Stomach smooth muscle (tissue), 2 donors: ENCODE measurements around the gene TRHDE.

Experiments used
- H3K27ac ChIP-seq: one replicate; pipeline ENCODE4 v1.7.0; 2013; ENCODE audit warnings: mild to moderate bottlenecking, low read length, inconsistent platforms
- H3K27me3 ChIP-seq, 2 donors: one replicate each; pipeline ENCODE4 v1.7.0; 2013; ENCODE audit warnings: low read length in 2 of 2; ENCODE audit not compliant: insufficient read depth in 2 of 2, control insufficient read depth in 1 of 2
- H3K36me3 ChIP-seq, 2 donors: one replicate each; pipeline ENCODE4 v1.7.0; 2013; ENCODE audit warnings: low read length in 2 of 2; ENCODE audit not compliant: control insufficient read depth in 2 of 2, insufficient read depth in 2 of 2
- H3K4me1 ChIP-seq: one replicate; pipeline ENCODE4 v1.7.0; 2013; ENCODE audit warnings: low read length; ENCODE audit not compliant: control insufficient read depth, insufficient read depth
- H3K4me3 ChIP-seq, 2 donors: one replicate each; pipeline ENCODE4 v1.7.0; 2013; ENCODE audit warnings: low read length in 2 of 2
- H3K9ac ChIP-seq, 2 donors: one replicate each; pipeline ENCODE4 v1.7.0; 2013; ENCODE audit warnings: low read length in 2 of 2, mild to moderate bottlenecking in 1 of 2
- H3K9me3 ChIP-seq, 2 donors: one replicate each; pipeline ENCODE4 v1.7.0; 2013; ENCODE audit warnings: low read length in 2 of 2; ENCODE audit not compliant: control insufficient read depth in 2 of 2
- donor health status: healthy.
- donor health status: Pancreatic carcinoma.

The TRHDE gene

DNA sequence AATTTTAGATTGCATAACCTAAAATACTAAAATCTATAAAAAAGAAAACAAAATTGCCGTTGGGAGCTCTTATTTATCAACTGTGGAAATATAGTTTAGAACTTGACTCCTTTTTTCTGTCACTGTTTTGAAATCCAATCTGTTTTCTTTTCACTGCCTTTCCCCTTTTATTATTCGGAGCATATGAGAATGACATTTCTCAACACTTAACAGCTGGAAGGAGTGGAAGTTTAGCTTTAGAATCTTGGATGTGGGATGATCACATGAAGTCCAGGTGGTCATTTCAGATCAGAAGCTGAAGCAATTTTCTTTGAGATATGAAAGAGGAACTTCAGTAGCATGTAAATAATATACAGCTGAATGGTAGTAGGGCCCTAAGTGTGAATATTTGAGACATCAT is 16.7 kb downstream of the TRHDE start:
- H3K4me3 ChIP-seq: no peak overlapping the region
- no peak overlapping the region for H3K27ac ChIP-seq
- H3K9me3 ChIP-seq: no peaks in the 10 kb centered on the region
- H3K36me3 ChIP-seq: no peaks in the 10 kb centered on the region
- H3K4me1 ChIP-seq: no peaks in the 10 kb centered on the region
- H3K27me3 ChIP-seq: no peaks in the 10 kb centered on the region
- no peak overlapping the region for H3K9ac ChIP-seq

DNA sequence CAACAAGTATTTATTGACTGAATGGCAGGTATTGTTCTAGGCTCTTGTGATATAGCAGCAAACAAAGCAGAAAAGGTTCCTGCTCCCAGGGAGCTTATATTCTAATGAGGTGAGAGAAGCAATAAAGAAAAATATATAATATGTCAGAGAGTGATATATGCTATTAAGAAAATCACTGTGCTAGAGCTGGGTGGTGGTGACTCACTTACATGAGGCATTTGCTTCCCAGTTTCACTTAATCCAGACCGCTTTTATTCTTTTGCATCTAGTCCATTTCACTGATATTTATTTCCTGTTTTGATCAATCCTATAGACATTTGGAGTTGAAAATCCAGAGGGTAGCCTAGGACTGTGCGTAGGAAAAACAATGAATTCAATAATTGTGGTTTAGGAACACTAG is 17.5 kb downstream of the TRHDE start:
- H3K4me3 ChIP-seq: no peak overlapping the region
- H3K27ac ChIP-seq: no peak overlapping the region
- H3K9me3 ChIP-seq: no peaks in the 10 kb centered on the region
- no peaks in the 10 kb centered on the region for H3K27me3 ChIP-seq
- H3K9ac ChIP-seq: no peak overlapping the region
- no peaks in the 10 kb centered on the region for H3K4me1 ChIP-seq
- H3K36me3 ChIP-seq: no peaks in the 10 kb centered on the region

DNA sequence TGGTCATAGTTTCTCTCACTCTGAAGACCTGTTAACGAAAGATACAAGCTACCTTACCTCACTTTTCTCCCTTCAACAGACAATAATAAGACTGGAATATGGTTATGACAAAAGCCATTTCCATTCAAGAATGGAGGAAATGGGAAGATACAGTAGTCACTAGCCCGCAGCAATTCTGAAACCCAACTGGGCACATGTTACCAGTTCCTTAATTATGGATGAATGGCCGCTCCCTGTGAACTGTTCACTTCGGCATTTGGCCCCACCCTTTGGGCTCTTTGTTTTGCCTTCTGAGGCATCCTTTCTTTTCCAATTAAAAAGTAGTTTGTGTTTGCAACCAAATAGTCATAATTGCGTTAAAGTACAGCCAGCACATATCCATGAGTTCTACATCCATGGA is 19.0 kb downstream of the TRHDE start:
- no peak overlapping the region for H3K9ac ChIP-seq
- H3K36me3 ChIP-seq: no peaks in the 10 kb centered on the region
- H3K27ac ChIP-seq: no peak overlapping the region
- H3K9me3 ChIP-seq: no peaks in the 10 kb centered on the region
- H3K27me3 ChIP-seq: no peaks in the 10 kb centered on the region
- no peak overlapping the region for H3K4me3 ChIP-seq
- no peaks in the 10 kb centered on the region for H3K4me1 ChIP-seq

DNA sequence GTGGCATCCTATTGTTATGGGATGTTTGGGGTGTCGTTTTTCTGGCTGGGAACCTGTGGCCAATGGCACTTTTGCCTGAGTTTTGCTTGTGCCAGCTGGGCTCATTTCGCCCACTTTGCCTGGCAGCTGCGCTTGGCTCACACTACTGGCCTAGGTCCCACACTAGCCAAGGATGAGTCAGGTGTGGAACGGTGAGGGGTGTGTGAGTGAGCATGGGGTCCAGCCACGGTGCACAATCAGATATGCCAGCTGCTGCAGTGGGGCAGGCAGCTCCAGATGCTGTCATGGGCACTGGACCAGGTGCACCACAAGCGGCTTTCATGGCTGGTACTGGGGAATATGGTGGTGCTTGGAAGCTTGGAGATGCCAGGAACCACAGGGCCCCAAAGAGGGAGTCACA is 21.5 kb downstream of the TRHDE start:
- no peaks in the 10 kb centered on the region for H3K9me3 ChIP-seq
- H3K27ac ChIP-seq: no peak overlapping the region

GRCh38 chr12:72295101-72295500 is 22.9 kb downstream of the TRHDE start:
- no peak overlapping the region for H3K27ac ChIP-seq
- no peaks in the 10 kb centered on the region for H3K36me3 ChIP-seq
- H3K9me3 ChIP-seq: no peaks in the 10 kb centered on the region
- H3K9ac ChIP-seq: no peak overlapping the region
- no peaks in the 10 kb centered on the region for H3K27me3 ChIP-seq
- H3K4me3 ChIP-seq: no peak overlapping the region
- no peaks in the 10 kb centered on the region for H3K4me1 ChIP-seq

More for the DNA sequence above, 21.5 kb downstream of the TRHDE start:
- H3K9ac ChIP-seq: no peak overlapping the region
- no peaks in the 10 kb centered on the region for H3K27me3 ChIP-seq
- H3K4me3 ChIP-seq: no peak overlapping the region
- no peaks in the 10 kb centered on the region for H3K36me3 ChIP-seq
- no peaks in the 10 kb centered on the region for H3K4me1 ChIP-seq

DNA sequence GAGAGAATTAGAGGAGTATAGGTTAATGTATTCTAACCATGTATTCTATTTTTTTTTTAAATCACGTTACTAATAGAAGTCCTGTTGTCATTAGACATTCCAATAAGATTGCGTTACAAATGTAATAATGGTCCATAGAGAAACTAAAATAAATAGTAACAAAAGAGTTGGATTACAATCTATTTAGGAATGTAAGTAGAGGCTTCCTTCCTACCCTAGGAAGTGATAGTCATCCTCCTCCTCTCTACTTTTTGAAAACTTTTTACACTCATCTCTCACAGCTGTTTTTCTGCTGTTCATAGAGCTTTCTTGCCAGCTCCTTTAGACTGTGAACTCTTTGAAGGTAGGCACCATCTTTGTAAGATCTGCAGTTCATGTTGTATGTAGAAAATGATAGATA is 23.6 kb downstream of the TRHDE start:
- H3K36me3 ChIP-seq: no peaks in the 10 kb centered on the region
- H3K9me3 ChIP-seq: no peaks in the 10 kb centered on the region
- no peaks in the 10 kb centered on the region for H3K4me1 ChIP-seq
- no peak overlapping the region for H3K27ac ChIP-seq
- no peaks in the 10 kb centered on the region for H3K27me3 ChIP-seq
- no peak overlapping the region for H3K9ac ChIP-seq
- no peak overlapping the region for H3K4me3 ChIP-seq

DNA sequence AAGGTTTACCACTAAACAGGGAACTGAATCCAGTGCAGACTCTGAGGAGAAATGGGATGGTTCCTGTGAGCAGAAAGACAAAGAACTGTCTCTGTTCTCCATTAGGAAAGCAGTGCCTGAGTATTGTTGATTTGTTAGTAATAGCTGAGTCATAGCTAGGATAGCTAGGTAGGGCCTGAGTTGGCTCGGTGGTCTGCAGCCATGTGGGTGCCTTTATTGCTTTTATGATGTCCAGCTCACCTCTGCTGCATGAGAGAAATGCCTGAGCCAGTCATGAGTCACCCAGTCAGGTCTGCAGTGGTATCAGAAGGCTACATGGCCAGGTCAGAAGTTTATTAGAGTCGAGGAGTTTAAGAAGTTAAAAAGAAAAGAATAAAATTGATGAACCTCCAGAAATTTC is 24.2 kb downstream of the TRHDE start:
- H3K4me1 ChIP-seq: no peaks in the 10 kb centered on the region
- no peaks in the 10 kb centered on the region for H3K36me3 ChIP-seq
- H3K9me3 ChIP-seq: no peaks in the 10 kb centered on the region
- no peak overlapping the region for H3K27ac ChIP-seq
- no peak overlapping the region for H3K9ac ChIP-seq
- H3K27me3 ChIP-seq: no peaks in the 10 kb centered on the region
- no peak overlapping the region for H3K4me3 ChIP-seq

- no peak overlapping the region for H3K9ac ChIP-seq
- H3K27me3 ChIP-seq: no peaks in the 10 kb centered on the region
- no peaks in the 10 kb centered on the region for H3K4me1 ChIP-seq
- H3K36me3 ChIP-seq: no peaks in the 10 kb centered on the region
- H3K4me3 ChIP-seq: no peak overlapping the region
- no peak overlapping the region for H3K27ac ChIP-seq
- H3K9me3 ChIP-seq: no peaks in the 10 kb centered on the region
Observed at GRCh38 chr12:72297666-72298065, 25.5 kb downstream of the TRHDE start.

DNA sequence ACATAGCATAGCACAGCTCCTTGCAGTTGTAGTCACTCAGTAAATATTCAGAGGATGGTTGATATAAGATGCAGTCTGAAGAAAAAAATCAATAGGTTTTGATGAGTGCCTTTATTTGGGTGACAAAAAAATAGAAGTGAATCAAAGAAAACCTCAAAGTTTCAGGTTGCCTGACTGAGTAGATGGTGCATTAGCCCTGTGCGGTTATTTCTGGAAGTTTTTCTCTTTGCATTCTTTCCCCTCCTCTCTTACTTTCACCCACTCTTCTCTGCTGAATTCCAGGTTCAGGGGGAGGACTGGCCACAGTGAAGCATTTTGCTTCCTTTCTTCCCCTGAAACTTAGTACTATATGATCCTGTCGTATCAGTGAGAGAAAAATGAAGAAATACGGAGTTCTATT is 28.6 kb downstream of the TRHDE start:
- H3K27me3 ChIP-seq: no peaks in the 10 kb centered on the region
- no peaks in the 10 kb centered on the region for H3K4me1 ChIP-seq
- no peak overlapping the region for H3K9ac ChIP-seq
- H3K27ac ChIP-seq: no peak overlapping the region
- no peak overlapping the region for H3K4me3 ChIP-seq
- no peaks in the 10 kb centered on the region for H3K9me3 ChIP-seq
- H3K36me3 ChIP-seq: no peaks in the 10 kb centered on the region

DNA sequence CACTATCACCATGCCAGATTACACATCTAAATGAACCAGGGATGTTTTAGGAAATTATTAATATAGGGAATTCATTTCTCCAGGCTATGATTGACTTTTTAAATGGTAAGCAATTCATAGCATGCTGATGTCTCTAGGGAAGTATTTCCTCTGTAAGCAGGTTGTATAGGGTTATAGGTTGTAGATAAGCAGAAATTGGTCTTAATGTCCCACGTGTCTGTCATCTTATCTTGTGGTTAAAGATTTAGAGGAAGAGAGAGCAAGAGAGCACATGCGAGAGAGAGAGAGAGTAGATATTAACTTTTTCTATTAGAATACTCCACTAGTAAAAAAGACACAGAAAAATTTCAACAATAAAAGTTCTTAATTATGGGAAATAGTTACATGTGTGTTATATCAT is 32.6 kb downstream of the TRHDE start:
- Histone ChIP-seq H3K9me3 (no peaks in the 10 kb centered on the region), H3K27me3 (no peaks in the 10 kb centered on the region), H3K4me3 (no peak overlapping the region), H3K9ac (no peak overlapping the region), H3K4me1 (no peaks in the 10 kb centered on the region), H3K36me3 (no peaks in the 10 kb centered on the region), H3K27ac (no peak overlapping the region)

DNA sequence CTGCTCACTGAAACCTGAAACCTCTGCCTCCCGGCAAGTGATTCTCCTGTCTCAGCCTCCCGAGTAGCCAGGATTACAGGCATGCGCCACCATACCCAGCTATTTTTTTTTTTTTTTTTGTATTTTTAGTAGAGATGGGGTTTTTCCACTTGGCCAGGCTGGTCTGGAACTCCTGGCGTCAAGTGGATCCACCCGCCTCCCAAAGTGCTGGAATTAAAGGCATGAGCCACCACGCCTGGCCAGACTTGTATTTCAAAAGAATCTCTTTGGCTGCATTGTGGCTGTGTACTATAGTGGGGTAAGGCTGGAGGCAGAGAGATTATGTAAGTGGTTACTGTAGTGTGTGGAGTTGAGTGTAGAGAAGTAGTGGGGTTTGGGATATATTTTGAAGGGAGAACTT is 35.1 kb downstream of the TRHDE start:
- Histone ChIP-seq H3K4me3 (no peak overlapping the region), H3K9ac (no peak overlapping the region), H3K4me1 (no peaks in the 10 kb centered on the region), H3K36me3 (no peaks in the 10 kb centered on the region), H3K27ac (no peak overlapping the region), H3K27me3 (no peaks in the 10 kb centered on the region), H3K9me3 (no peaks in the 10 kb centered on the region)

DNA sequence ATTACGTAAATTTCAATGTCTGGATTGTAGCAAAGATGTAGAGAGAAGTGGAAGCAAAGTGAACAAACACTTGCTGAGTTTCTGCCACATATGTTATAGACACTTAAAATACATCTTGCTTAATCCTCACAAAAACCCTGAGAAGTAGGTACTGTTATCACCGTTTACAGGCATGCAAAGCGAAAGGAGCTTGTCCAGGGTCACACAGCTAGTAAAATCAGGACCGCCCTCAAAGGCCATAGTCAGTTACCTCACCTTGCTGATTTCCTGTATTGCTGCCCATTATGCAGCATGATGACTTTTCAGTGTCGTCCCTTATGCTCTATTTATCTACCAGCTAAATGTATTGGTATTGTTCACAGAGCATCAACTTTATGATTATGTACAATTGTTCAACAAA is 39.8 kb downstream of the TRHDE start:
- no peaks in the 10 kb centered on the region for H3K4me1 ChIP-seq
- no peak overlapping the region for H3K27ac ChIP-seq
- H3K9me3 ChIP-seq: no peaks in the 10 kb centered on the region
- no peaks in the 10 kb centered on the region for H3K36me3 ChIP-seq
- no peak overlapping the region for H3K4me3 ChIP-seq
- no peak overlapping the region for H3K9ac ChIP-seq
- no peaks in the 10 kb centered on the region for H3K27me3 ChIP-seq
